SK-N-MC (cell line): Measurements from ENCODE around the gene GLRA2.

Experiments used
- EZH2 ChIP-seq: fragments of 200-600 bp; sonication (generic); IDR thresholded peaks from one replicate; pipeline ENCODE4 v1.6.1; 2017; ENCODE audit warnings: antibody characterized with exemption
- FOXP2 ChIP-seq: optimal IDR thresholded peaks from 2 replicates; pipeline ENCODE3; 2011; ENCODE audit warnings: mild to moderate bottlenecking, moderate library complexity; ENCODE audit not compliant: insufficient read depth; ENCODE audit errors: extremely low read length, control extremely low read depth
- POLR2AphosphoS5 ChIP-seq: IDR thresholded peaks from 2 replicates; pipeline ENCODE4 v1.6.1; 2012; ENCODE audit warnings: mild to moderate bottlenecking, low read depth, low read length, borderline replicate concordance

- TF ChIP-seq EZH2, result no peak
- no peak for TF ChIP-seq POLR2AphosphoS5
- no peak for TF ChIP-seq FOXP2
Observed at GRCh38 chrX:14528629-14529289, 577 bp upstream of the GLRA2 start.
